Ureter (tissue), 1 donor: Measurements from ENCODE around the gene CA9. TPM values are rescaled to one million over a fixed set of nuclear protein-coding genes. Genes with fewer than 3 reads are reported as not detected.
A peak's percentile ranks its signal among the peaks of the same experiment; 100 is the strongest.

Source experiments
- DNase-seq: peaks from one replicate; pipeline ENCODE4 v3.0.0-alpha.2; 2020; ENCODE audit warnings: low spot score
- total RNA-seq: library from RNA; stranded (reverse); gene quantifications from one replicate; pipeline ENCODE4 v1.2.4, GENCODE V29; 2023
- donor health status: DM: yes; HTN: yes; CAD: no.

The CA9 gene
- total RNA-seq, 1 donor from 2014 or later: not detected

GRCh38 chr9:35651956-35652828 is 21.5 kb upstream of the CA9 start:
- no peak for DNase-seq

- no peak for DNase-seq
These were observed 20.9 kb upstream of the CA9 start for GRCh38 chr9:35652829-35653209.

GRCh38 chr9:35653611-35654010 is 20.1 kb upstream of the CA9 start:
- no peak for DNase-seq

GRCh38 chr9:35656348-35656747 is 17.4 kb upstream of the CA9 start:
- no peak for DNase-seq

GRCh38 chr9:35656831-35657545 is 16.7 kb upstream of the CA9 start:
- DNase-seq: no peak

GRCh38 chr9:35657546-35658136 is 16.1 kb upstream of the CA9 start, which contains the start of gene RMRP:
TSS of gene RMRP (minus strand) at chr9:35658019.
- DNase-seq: peak; percentile 96

- peak; percentile 84 for DNase-seq
These were observed 15.4 kb upstream of the CA9 start, which contains the start of gene CCDC107 for GRCh38 chr9:35658137-35658967. TSS of gene CCDC107 (plus strand) at chr9:35658292. CDS start at chr9:35658380, 88 bp downstream.

- no peak for DNase-seq
These were observed 14.8 kb upstream of the CA9 start for GRCh38 chr9:35658968-35659220.

- DNase-seq: no peak
These were observed 14.4 kb upstream of the CA9 start for GRCh38 chr9:35659340-35659739.

GRCh38 chr9:35660966-35661415 is 12.7 kb upstream of the CA9 start:
- no peak for DNase-seq

GRCh38 chr9:35661756-35662350 is 11.9 kb upstream of the CA9 start:
- no peak for DNase-seq

- no peak for DNase-seq
These were observed 11.3 kb upstream of the CA9 start for GRCh38 chr9:35662437-35662836.

GRCh38 chr9:35664531-35665470 is 8.9 kb upstream of the CA9 start, which contains the start of gene ARHGEF39:
TSS of gene ARHGEF39 (minus strand) at chr9:35665195. CDS start at chr9:35665169, 26 bp downstream.
- peak; percentile 77 for DNase-seq

- DNase-seq: no peak
These were observed 8.3 kb upstream of the CA9 start for GRCh38 chr9:35665471-35665818.

GRCh38 chr9:35666045-35666444 is 7.7 kb upstream of the CA9 start:
- DNase-seq: no peak

GRCh38 chr9:35666549-35666948 is 7.2 kb upstream of the CA9 start:
- no peak for DNase-seq

GRCh38 chr9:35667939-35668338 is 5.8 kb upstream of the CA9 start:
- no peak for DNase-seq

- no peak for DNase-seq
These were observed 4.2 kb upstream of the CA9 start for GRCh38 chr9:35669331-35670145.

GRCh38 chr9:35674025-35674361 is 265 bp downstream of the CA9 start:
- no peak for DNase-seq

GRCh38 chr9:35675204-35675603 is 1.5 kb downstream of the CA9 start:
- no peak for DNase-seq
